ENCODE measurements around the gene SDHAF1. TPM values are rescaled to one million over a fixed set of nuclear protein-coding genes. Genes with fewer than 3 reads are reported as not detected.

The SDHAF1 gene
- total and polyA plus RNA-seq, 2 donors (not counting 3 experiments of a cell fraction or from before 2014, with no cell fraction given): 10.3 to 16.2 TPM

DNA sequence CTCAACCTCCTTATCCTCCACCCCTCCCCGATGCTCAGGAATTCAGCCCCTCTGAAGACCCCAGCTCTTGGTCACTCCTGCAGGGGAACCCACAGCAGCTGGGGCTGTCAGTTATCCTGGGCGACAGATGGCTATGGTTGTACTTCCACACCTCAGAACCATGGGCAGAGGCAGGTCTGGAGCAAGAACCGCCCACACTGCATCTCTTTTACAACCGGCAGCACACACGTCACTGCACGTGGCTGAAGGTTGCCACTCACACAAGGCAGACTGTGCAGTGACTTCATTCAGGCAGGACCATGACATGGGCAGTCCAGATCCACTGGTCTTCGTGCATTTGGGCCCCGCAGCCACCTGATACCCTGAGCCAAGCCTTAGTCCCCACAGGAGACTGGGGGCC lies 21.5 kb upstream of the SDHAF1 start:
- dilution Hi-C loops (cut with MboI; ENCODE audit: extremely low pct_ligation_motif_present, low sequenced_read_pairs): no loop called here
- BruUV-seq (replicated peaks): no TSS peak
- ChIA-PET CTCF (no interaction called here), POLR2A (no interaction called here)
- TF ChIP-seq JUN (IDR thresholded peaks at IDR 0.05; ENCODE audit: borderline replicate concordance, insufficient read depth, insufficient read length, low read depth) (no peak), EZH2 (IDR thresholded peaks at IDR 0.05; ENCODE audit: borderline replicate concordance, low read depth, low read length, severe bottlenecking) (no peak), MYC (IDR thresholded peaks at IDR 0.05; ENCODE audit: low read depth, low read length) (no peak), GATA2 (IDR thresholded peaks at IDR 0.05; ENCODE audit: insufficient read depth, insufficient read length, low read depth, low read length) (no peak), POLR2A (IDR thresholded peaks at IDR 0.05; ENCODE audit: low read depth, low read length) (no peak), CTCF (IDR thresholded peaks at IDR 0.05; ENCODE audit: extremely low read depth in 1 of 2, insufficient read depth in 1 of 2, low read depth in 1 of 2, low read length in 2 of 2) (no peak), POLR2AphosphoS5 (IDR thresholded peaks at IDR 0.05; ENCODE audit: insufficient read depth, low read depth, low read length) (no peak), FOS (IDR thresholded peaks at IDR 0.05; ENCODE audit: borderline replicate concordance, insufficient read depth, low read length) (no peak)
- TF ChIP-seq, protein P1, sequence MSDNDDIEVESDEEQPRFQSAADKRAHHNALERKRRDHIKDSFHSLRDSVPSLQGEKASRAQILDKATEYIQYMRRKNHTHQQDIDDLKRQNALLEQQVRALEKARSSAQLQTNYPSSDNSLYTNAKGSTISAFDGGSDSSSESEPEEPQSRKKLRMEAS (IDR thresholded peaks at IDR 0.05; ENCODE audit: insufficient read depth, insufficient read length): no peak
- Histone ChIP-seq H3K9me1 (replicated peaks; ENCODE audit: control insufficient read depth, extremely low read depth, insufficient read depth, low read length) (no peaks in the 10 kb centered on the region), H2AFZ (ENCODE audit: low read depth, low read length) (no peak overlapping the region), H3K9me3 (replicated peaks; ENCODE audit: control insufficient read depth, insufficient read depth, low read length) (no peaks in the 10 kb centered on the region), H3K9ac (replicated peaks; ENCODE audit: extremely low read depth, insufficient read depth, low read length) (no peak overlapping the region), H4K20me1 (replicated peaks; ENCODE audit: control insufficient read depth, extremely low read depth, insufficient read depth, low read length) (no peaks in the 10 kb centered on the region), H3K27ac (ENCODE audit: insufficient read depth, low read depth, low read length) (no peak overlapping the region), H3K79me2 (ENCODE audit: control insufficient read depth, insufficient read depth, low read length) (no peaks in the 10 kb centered on the region), H3K27me3 (ENCODE audit: control insufficient read depth in 2 of 2, insufficient read depth in 2 of 2, low read length in 2 of 2) (peaks cover 0 to 2% of the 10 kb centered on the region in 2 experiments), H3K4me2 (ENCODE audit: insufficient read depth, low read length) (no peak overlapping the region), H3K4me1 (ENCODE audit: control insufficient read depth, extremely low read depth, insufficient read depth, low read length) (no peaks in the 10 kb centered on the region), H3K4me3 (replicated peaks in 1 of 3; ENCODE audit: insufficient read depth in 1 of 3, low read depth in 1 of 3, low read length in 3 of 3) (no peak overlapping the region), H3K36me3 (ENCODE audit: control insufficient read depth in 2 of 2, extremely low read depth in 1 of 2, insufficient read depth in 2 of 2, low read length in 2 of 2) (no peaks in the 10 kb centered on the region)
- FAIRE-seq (no peak), DNase-seq (ENCODE audit: low read depth, low spot score) (no peak)
- intact Hi-C loops (cut with micrococcal nuclease): no loop called here
